Large intestine (tissue), 3 donors: ENCODE data around the gene CD22. TPM values are rescaled to one million over a fixed set of nuclear protein-coding genes. Genes with fewer than 3 reads are reported as not detected.

Experiments
- DNase-seq, 2 donors: peaks; one replicate each; pipeline versions ENCODE4 v3.0.0 to v3.0.0-alpha.2; 2013
- H3K27ac ChIP-seq: one replicate; pipeline ENCODE4 v1.5.1; 2013; ENCODE audit warnings: low read length
- H3K27me3 ChIP-seq: 2 replicates; pipeline ENCODE4 v1.6.1; 2013; ENCODE audit warnings: low read length; ENCODE audit not compliant: control insufficient read depth, insufficient read depth
- H3K36me3 ChIP-seq: 2 replicates; pipeline ENCODE4 v1.6.1; 2013; ENCODE audit warnings: low read length; ENCODE audit not compliant: control insufficient read depth, insufficient read depth
- H3K4me1 ChIP-seq: one replicate; pipeline ENCODE4 v1.6.1; 2013; ENCODE audit warnings: low read length; ENCODE audit not compliant: control insufficient read depth, insufficient read depth
- H3K4me3 ChIP-seq: one replicate; pipeline ENCODE4 v1.5.1; 2013; ENCODE audit warnings: low read length
- H3K9me3 ChIP-seq: one replicate; pipeline ENCODE4 v1.6.1; 2013; ENCODE audit warnings: mild to moderate bottlenecking, low read depth, low read length, moderate library complexity; ENCODE audit not compliant: control insufficient read depth
- WGBS: methylation state at CpG from one replicate; pipeline ENCODE4 v1.1.5; 2013; ENCODE audit warnings: low lambda C conversion rate; ENCODE audit not compliant: insufficient coverage; 5-methylcytosine and 5-hydroxymethylcytosine counted together
- polyA plus RNA-seq: library from polyadenylated mRNA; unstranded; fragments of 120-200 nt; gene quantifications from one replicate; pipeline ENCODE4 v1.2.1, GENCODE V29; 2013

CD22 gene
- polyA plus RNA-seq, 1 donor: 2.2 TPM

GRCh38 chr19:35288906-35289305 lies 40.1 kb upstream of the CD22 start:
- H3K4me3 ChIP-seq: no peak overlapping the region
- WGBS: 80% methylated on average over 1 of the region's 5 CpGs
- H3K27me3 ChIP-seq: peaks cover 5% of the 10 kb centered on the region
- no peak for DNase-seq
- H3K9me3 ChIP-seq: no peaks in the 10 kb centered on the region
- no peaks in the 10 kb centered on the region for H3K36me3 ChIP-seq
- H3K4me1 ChIP-seq: no peaks in the 10 kb centered on the region
- no peak overlapping the region for H3K27ac ChIP-seq

DNA sequence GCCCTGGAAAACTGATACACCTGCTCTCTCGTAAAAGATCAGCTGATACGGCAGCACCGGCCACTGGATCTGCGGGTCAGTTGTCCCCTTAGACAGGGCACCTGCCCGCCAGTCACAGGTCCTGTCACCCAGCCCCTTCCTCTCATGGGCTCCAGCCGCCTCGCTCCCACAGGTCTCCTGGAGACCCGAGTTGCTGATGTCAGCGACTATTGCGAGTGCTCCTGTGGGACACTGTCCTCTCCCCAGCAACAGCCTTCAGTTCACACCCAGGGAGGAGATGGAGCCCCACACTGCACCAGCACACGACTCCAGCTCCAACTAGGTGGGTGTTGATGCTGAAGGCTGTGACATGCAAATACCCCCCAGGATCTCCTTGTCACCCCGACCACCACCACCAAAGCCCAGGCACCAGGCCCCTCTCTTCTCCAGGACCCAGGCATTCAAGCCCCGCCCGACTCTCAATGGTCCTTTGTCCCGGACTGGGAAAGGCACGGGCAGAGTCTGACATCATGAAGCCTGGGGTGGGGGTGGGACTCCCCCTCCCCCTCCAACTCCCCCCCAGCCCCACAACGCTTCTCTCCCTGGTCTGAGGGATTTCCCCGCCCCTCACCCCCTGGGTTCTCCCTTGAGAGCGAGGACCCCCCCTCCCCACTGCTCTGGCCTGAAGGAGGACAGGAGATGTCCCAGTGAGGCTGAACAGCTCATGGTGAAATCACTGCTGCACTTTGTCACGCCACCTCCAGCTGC lies 38.4 kb upstream of the CD22 start:
- H3K4me1 ChIP-seq: no peaks in the 10 kb centered on the region
- H3K27me3 ChIP-seq: peaks cover 5% of the 10 kb centered on the region
- no peak overlapping the region for H3K4me3 ChIP-seq
- no CpG with 5 or more reads among the region's 20 CpGs for WGBS
- no peak overlapping the region for H3K27ac ChIP-seq
- no peak for DNase-seq
- no peaks in the 10 kb centered on the region for H3K36me3 ChIP-seq
- no peaks in the 10 kb centered on the region for H3K9me3 ChIP-seq

DNA sequence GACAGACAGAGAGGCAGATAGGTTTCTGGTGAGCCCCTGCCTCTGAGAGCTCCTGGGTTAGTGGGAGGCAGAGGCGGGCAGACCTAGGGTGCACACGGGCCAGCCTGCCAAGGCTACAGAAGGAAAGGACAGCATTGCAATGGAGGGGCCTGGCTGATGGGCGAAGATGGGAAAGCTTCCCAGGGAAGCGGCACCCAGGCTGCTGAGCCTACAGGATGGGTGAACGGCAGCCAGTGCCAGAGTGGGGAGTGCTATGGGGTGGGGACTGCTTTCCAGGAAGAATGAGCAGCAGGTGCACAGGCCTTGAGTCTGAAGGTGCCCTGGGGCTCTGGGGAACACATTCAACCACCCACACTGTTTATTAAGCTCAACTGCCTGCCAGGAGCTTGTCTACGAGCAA lies 37.7 kb upstream of the CD22 start:
- Histone ChIP-seq H3K27ac (no peak overlapping the region), H3K27me3 (peaks cover 5% of the 10 kb centered on the region), H3K4me1 (no peaks in the 10 kb centered on the region), H3K9me3 (no peaks in the 10 kb centered on the region), H3K36me3 (no peaks in the 10 kb centered on the region), H3K4me3 (no peak overlapping the region)
- no peak for DNase-seq
- no CpG with 5 or more reads among the region's 6 CpGs for WGBS

DNA sequence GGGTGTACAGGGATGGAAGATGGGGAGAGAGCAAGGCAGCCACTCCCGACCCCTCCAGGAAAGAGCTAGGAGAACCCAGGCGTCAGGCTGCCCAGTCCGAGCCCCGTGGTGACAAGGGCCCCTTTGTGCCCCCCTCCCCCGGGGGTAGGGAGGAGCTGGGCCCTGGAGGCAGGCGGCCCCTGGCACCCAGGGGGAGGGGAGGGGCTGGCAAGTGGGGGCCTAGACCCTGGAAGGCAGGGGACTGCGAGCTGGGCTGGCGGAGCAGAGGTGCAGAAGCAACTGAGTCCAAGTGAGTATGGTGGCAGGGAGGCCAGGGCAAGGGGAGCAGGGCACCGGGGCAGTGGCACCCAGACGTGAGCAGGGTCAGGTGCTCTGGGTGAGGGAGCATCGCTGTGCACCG lies 37.1 kb upstream of the CD22 start, which contains the start of gene MAG:
Gene MAG, plus strand, starts transcription at position 246 of the 400 bp plus-strand sequence. CDS start 3,248 bp downstream, outside the sequence.
- no CpG with 5 or more reads among the region's 12 CpGs for WGBS
- Histone ChIP-seq H3K4me1 (no peaks in the 10 kb centered on the region), H3K27ac (no peak within 1 kb of the TSS), H3K4me3 (no peak within 1 kb of the TSS), H3K27me3 (peaks cover 5% of the 10 kb centered on the region), H3K9me3 (no peaks in the 10 kb centered on the region), H3K36me3 (no peaks in the 10 kb centered on the region)
- DNase-seq: no peak

DNA sequence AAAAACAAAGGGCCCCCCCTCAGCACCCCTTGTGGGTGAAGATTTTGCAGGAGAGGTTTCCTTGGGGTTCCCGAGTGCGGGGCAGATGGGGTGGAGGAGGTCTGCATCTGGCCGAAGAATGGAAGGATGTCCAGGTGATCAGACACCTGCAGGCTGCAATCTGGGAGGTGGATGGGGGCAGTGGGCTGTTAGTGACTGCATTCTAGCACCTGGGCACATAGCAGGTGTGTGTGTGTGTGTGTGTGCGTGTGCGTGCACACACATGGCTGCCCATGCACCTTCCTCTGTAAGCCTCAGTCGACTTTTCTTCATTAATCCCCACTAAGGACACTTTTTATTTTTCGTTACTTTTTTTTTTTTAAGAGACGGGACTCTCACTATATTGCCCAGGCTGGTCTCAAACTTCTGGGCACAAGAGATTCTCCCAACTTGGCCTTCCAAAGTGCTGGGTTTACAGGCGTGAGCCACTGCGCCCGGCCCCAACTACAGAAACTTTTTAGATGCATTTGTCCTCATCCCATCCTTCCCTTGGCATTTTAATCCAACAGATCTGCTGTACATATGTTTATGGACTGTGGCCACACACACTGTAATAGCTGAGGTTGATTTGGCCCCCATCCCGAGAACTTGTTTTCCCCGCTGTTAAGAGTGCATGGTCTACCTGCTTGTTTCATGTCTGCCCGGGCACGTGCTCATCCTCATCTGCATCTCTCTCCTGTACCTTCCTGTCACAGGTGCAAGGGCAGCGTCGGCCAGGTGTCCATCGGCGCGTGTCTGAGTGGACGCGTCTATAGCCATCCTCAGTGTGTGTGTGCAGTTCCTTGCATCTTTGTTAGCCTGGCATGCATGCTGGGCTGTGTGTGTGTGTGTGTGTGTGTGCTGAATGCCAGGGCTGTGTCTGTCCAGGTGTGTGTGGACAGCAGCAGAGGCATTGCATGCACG lies 36.3 kb upstream of the CD22 start:
- Histone ChIP-seq H3K4me3 (no peak overlapping the region), H3K4me1 (no peaks in the 10 kb centered on the region), H3K9me3 (peaks cover 3% of the 10 kb centered on the region), H3K27me3 (peaks cover 5% of the 10 kb centered on the region), H3K27ac (no peak overlapping the region), H3K36me3 (no peaks in the 10 kb centered on the region)
- no peak for DNase-seq
- WGBS: no CpG with 5 or more reads among the region's 23 CpGs

DNA sequence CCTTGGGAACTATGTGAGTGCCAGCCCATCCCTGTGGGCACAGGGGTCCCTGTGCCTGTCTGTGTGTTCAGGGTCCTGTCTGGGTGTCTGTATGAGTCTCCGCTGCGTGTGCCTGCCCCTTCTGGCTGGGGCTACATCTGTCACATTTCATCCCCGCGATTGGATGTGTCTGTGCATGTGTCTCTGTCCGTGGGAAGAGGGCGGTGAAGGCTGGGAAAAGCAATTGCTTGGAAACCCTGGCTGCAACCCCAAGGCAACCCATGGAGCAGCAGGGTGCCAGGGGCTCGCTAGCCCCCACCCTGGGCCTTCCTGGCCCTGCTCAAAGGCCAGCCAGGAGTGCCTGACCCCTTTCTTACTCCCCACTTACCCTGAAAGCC lies 35.6 kb upstream of the CD22 start:
- Histone ChIP-seq H3K4me3 (no peak overlapping the region), H3K4me1 (no peaks in the 10 kb centered on the region), H3K9me3 (peaks cover 6% of the 10 kb centered on the region), H3K36me3 (no peaks in the 10 kb centered on the region), H3K27ac (no peak overlapping the region), H3K27me3 (peaks cover 5% of the 10 kb centered on the region)
- DNase-seq: no peak
- WGBS: no CpG with 5 or more reads among the region's 7 CpGs

DNA sequence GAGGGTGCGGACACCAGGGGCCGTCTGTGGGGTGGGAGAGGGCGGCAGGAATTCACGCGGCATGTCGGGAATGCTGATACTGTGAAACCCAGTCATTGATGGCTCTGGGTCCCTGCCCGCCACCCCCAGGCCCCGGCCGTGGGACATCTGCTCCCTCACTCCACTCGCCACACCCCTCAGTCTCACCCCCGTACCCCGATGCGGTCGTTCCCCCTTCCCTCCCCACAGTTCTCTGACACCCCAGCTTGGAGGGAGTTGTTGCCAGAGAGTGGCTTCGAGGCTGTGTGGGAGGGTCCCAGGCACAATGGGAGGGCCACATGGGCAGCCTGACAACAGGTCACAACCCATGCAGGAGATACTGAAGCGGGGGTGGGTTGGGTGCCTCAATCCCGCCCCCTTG lies 35.2 kb upstream of the CD22 start:
- no peak overlapping the region for H3K27ac ChIP-seq
- H3K9me3 ChIP-seq: peaks cover 11% of the 10 kb centered on the region
- H3K36me3 ChIP-seq: no peaks in the 10 kb centered on the region
- H3K27me3 ChIP-seq: peaks cover 5% of the 10 kb centered on the region
- no CpG with 5 or more reads among the region's 17 CpGs for WGBS
- H3K4me1 ChIP-seq: no peaks in the 10 kb centered on the region
- DNase-seq: no peak
- no peak overlapping the region for H3K4me3 ChIP-seq

DNA sequence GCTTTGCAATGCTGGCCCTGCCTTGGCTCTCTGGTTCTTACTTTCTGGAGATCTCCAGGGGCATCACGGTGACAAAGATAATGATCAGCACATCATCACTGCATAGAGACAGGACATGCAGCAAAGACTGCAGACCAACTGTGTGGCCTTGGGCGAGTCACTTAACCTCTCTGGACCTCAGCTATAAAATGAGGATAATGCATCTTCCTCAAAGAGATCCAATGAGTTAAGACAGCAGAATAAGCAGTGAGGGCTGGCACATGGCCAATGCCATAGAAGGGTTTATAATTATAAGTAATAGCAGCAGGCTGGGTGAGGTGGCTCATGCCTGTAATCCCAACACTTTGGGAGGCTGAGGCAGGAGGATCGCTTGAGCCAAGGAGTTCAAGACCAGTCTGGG lies 34.7 kb upstream of the CD22 start:
- Histone ChIP-seq H3K4me1 (no peaks in the 10 kb centered on the region), H3K27ac (no peak overlapping the region), H3K9me3 (peaks cover 12% of the 10 kb centered on the region), H3K27me3 (peaks cover 5% of the 10 kb centered on the region), H3K4me3 (no peak overlapping the region), H3K36me3 (no peaks in the 10 kb centered on the region)
- DNase-seq: no peak
- WGBS: no CpG with 5 or more reads among the region's 3 CpGs

- no CpG with 5 or more reads among the region's 25 CpGs for WGBS
- DNase-seq: no peak
These were observed 33.9 kb upstream of the CD22 start for GRCh38 chr19:35294859-35295791.

More at GRCh38 chr19:35294859-35295791, 33.9 kb upstream of the CD22 start:
- Histone ChIP-seq H3K27me3 (peaks cover 5% of the 10 kb centered on the region), H3K36me3 (no peaks in the 10 kb centered on the region), H3K9me3 (peaks cover 15% of the 10 kb centered on the region), H3K27ac (no peak overlapping the region), H3K4me3 (no peak overlapping the region), H3K4me1 (no peaks in the 10 kb centered on the region)
